ENCODE measurements around the gene TLE6. TPM values are rescaled to one million over a fixed set of nuclear protein-coding genes. Genes with fewer than 3 reads are reported as not detected.
"Not testable (repeated sequence)": the region's sequence is repeated elsewhere in the genome, so short reads cannot be mapped to it uniquely, and the experiment has no call there.

TLE6 gene
- total RNA-seq, 1 experiment from 2014 or later, result not detected

GRCh38 chr19:3001235-3001800 lies 24.0 kb downstream of the TLE6 start:
- DNase-seq (ENCODE audit: low read depth), result no peak

DNA sequence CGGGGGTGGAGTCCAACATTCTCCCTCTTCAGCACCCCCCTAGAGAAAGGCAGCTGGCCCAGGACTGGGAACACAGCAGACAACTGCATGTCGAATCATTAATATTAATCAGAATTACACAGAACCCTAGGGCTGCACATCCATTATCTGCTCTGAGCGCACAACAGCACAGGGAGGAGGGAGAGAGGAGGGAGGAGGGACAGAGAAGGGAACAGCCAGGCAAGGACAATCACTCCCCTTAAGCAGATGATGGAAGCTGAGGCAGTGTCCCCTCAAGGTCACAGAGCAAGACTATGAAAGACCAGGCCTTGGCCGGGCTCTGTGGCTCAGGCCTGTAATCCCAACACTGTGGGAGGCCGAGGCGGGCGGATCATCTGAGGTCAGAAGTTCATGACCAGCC lies 25.7 kb downstream of the TLE6 start:
- no peak for DNase-seq (ENCODE audit: low read depth)

DNA sequence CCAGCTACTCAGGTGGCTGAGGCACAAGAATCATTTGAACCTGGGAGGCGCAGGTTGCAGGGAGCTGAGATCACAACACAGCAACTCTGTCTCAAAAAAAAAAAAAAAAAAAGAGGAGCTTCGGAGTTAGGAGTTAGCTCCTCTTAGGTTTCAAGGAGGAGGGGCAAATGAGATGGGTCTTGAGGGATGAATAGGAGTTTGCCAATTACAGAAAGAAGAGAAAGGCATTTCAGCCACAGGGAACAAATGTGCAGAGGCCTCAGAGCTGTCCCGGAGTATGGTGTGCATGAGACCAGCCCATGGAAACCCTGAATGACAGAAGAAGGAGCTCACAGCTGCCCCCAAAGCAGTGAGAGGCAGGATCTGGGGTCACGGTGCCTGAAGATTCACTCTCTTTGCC lies 27.2 kb downstream of the TLE6 start:
- no peak for DNase-seq (ENCODE audit: low read depth)

- DNase-seq (ENCODE audit: low read depth), result no peak
Measured at GRCh38 chr19:3005345-3005744, 28.0 kb downstream of the TLE6 start.

DNA sequence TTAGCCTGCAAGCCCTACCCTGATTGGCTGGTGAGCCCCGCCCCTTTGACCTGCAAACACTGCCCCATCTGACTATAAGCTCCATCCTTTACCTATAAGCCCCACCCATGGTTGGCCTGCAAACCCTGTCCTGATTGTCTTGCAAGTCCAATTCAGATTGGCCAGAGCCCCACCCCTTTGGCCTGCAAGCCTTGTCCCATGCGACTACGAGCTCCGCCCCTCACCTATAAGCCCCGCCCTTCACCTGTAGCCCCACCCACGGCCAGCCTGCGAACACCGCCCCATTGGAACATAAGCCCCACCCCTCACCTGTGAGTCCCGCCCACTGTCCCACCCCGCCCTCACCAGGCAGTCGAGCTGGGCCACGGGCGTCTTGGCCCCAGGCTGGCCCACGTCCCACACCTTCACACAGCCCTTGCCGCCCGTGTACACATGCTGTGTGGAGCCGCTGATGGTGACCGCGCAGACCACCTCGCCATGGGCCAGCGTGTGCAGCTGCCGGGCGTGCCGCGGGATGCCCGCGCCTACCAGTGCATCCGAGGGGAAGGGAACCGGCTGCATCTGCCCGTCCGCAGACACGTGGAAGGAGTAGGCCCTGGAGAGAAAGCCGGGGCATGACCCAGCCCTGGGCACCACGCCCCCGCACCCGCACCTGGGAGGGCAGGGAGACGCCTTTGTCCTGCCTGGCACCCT lies 28.9 kb downstream of the TLE6 start:
- no peak for DNase-seq (ENCODE audit: low read depth)

DNA sequence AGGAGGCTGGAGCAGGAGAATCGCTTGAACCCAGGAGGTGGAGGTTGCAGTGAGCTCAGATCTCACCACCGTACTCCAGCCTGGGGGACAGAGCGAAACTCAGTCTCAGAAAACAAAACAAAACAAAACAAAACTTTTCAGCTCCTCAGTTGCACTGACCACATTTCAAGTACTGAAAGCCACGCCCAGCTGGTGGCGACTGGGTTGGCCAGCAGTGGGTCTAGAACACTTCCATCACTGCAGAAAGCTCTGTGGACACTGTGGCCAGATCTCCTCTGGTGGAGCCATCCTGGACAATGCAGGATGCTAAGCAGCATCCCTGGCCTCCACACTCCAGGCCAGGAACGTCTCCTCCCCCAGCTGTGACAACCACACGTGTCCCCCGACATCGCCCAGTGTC lies 30.6 kb downstream of the TLE6 start:
- DNase-seq (ENCODE audit: low read depth), result no peak

DNA sequence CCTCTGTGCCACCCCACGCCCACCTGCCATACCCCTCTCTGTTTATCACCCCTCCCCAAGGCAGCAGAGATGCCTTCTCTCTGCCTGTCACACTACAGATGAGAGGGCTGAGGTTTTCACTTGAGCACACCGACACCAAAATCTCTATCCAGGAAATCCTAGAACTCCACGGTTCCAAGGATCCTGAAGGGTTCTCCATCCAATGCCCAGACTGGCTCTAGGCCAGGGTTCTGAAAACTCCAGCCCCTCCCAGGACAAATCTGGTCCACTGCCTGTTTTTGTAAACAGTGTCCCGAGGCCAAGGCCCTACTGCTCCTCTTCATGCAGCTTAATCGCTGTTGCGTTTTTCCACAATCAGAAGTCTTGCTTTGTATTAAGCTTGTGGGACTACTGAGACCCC lies 31.6 kb downstream of the TLE6 start:
- DNase-seq (ENCODE audit: low read depth), result no peak

GRCh38 chr19:3010871-3011270 lies 33.5 kb downstream of the TLE6 start:
- DNase-seq (ENCODE audit: low read depth), result no peak

DNA sequence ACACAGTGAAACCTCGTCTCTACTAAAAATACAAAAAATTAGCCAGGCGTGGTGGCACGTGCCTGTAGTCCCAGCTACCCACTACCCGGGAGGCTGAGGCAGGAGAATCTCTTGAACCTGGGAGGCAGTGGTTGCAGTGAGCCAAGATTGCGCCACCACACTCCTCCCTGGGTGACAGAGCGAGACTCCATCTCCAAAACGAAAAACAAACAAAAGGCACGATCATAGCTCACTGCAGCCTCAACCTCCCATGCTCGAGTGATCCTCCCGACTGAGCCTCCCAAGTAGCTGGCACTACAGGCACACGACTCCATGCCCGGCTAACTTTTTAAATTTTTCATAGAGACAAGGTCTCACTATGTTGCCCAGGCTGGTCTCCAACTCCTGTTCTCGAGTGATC lies 34.7 kb downstream of the TLE6 start:
- DNase-seq (ENCODE audit: low read depth), result not testable (repeated sequence)

DNA sequence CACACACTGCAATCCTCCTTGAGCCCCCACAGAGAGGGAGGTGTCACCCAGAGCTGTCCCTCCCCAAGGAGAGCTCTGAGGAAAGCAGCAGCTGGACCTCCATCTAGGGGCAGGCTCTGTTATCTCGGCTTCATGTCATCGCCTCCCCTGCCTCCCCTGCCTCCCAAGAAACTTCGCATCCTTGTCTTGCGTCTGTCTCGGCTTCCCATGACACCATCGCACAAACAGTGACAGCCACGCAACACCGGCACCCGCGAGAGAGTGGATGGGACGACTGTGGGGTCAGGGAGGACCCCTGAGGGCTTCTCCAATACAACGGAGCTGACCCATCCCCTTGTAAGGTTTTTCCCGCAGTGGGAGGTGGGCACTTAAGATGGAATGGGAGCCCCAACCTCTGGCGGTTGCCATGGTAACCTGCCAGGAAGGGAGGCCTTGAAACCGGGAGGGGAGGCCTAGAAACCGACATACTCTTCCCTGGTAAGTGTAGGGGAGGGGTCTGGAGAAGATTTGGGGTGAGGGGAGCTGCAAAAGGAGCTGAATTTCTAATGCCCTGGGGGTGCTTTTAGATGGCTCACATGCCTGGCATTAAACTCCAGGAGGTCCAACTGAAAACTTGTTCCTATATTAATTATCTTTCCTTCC lies 35.4 kb downstream of the TLE6 start:
- DNase-seq (ENCODE audit: low read depth), result no peak

DNA sequence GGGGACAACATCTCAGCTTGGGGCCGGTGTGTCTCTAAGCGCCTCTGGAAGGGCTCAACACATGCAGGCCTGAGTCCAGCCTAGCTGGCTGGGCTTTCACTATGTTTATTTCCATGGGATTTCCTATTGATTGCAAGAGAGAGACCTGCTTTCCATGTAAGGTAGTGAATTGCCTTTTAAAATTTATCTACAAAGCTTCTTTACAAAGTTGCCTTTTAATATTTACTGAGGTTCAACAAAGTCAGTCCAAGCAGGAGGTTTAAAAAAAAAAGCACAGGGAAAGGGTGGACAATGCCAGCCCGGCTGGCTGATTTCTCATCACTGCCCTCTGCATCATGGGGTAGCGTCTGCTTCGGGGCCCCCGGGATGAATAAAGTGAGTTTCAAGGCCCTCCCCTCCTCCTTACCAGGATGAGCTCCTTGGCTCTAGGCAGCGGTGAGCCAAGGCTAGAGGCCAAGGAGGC lies 35.9 kb downstream of the TLE6 start:
- DNase-seq (ENCODE audit: low read depth), result no peak

DNA sequence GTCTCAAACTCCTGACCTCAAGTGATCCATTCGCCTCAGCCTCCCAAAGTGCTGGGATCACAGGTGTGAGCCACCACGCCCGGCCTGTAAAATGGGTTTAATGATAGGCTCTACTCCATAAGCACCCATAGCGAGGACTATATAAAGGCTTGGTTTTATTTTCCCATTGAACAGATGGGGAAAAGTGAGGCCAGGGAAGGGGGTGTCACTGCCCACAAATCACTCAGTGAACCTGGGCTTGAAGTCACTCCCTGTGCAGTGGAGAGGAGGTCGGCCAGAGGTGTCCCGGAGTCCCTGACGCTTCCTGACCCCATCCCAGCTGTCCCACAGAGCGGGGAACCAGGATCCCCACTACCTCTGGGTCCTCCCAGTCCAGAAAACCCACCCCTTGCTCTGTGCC lies 36.8 kb downstream of the TLE6 start:
- no peak for DNase-seq (ENCODE audit: low read depth)

DNA sequence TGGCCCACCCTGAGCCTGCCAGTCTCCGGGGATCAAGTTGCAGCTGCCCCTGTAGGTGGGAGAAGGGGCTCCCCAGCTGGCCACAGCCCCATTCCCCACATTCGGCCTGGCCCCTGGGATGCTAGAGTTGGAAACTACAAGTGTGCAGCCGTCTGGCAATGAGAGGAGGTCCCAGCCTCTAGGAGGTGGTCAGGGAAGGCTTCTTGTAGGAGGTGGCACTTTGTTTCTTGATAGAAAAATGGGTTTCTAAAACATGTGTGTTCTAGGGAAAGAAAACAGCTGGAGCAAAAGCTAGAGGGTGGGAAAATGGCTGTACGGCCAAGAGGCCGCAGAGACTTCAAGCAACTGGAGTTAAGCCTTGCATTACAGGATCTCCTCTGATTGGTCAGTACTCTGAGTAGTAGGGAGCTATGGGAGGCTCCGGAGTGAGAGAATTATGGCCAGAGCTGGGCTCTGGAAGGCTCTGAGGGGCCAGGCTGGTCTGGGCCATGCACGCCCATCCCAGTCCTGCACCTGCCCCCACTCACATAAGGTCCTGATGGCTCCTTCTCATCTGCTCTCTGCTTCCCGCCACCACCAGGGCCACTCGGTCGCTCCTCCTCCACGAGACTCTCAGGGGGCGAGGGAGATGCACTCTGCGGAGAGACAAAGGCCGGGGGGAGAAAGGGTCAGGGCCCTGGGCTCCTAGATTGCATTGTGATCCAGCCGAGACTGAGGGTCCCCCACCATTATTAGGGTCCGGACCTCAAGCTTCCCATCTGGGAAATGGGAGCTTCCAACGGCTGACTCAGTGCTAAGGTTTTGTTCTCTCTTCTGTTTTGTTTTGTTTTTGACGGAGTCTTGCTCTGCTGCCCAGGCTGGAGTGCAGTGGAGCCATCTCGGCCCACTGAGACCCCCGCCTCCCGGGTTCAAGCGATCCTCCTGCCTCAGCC lies 38.0 kb downstream of the TLE6 start:
- DNase-seq (ENCODE audit: low read depth), result no peak

DNA sequence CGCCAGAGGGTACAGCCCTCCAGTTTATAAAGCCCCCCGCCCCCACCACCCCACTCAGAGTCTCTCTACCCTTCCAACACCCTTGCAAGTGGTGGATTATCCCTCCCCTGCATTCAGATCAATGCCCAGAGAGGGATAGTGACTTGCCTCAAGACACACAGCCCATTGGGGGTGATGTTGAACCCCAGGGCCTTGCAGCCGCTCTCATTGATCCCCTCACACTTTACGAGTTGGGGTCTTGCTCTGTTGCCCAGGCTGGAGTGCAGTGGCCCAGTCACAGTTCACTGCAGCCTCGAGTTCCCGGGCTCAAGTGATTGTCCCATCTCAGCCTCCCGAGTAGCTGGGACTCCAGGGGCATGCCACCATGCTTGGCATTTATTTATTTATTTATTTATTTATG lies 40.6 kb downstream of the TLE6 start:
- no peak for DNase-seq (ENCODE audit: low read depth)

DNA sequence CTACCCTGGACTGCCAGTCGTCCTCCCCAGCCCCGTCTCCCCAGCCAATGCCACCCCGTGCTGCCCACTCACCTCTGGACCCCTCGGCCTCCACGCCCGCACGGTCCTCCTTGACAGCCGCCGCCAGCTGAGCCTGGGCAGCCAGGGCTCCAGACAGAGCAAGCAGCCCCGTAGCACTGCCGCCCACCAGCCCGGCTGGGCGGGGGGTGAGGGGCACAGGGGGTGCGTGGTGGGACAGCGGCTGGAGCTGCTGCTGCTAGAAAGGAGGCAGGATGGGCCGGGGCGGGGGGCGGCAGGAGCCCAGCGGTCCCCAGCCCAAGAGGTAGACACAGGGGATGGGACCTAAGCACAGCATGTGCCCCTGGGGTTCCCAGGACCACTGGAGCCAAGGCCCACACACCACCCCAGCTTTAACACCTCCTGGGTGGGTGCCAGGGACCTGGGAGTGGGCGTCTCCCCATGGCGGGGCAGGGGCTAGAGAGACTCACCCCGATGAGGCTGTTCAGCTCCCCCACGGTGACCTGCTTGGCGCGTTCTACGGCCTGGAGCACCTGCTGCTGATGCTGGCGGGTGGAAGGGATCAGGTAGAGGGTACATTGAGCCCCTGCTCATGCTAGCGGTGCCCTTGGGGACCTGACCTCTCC lies 42.0 kb downstream of the TLE6 start:
- DNase-seq (ENCODE audit: low read depth), result no peak

DNA sequence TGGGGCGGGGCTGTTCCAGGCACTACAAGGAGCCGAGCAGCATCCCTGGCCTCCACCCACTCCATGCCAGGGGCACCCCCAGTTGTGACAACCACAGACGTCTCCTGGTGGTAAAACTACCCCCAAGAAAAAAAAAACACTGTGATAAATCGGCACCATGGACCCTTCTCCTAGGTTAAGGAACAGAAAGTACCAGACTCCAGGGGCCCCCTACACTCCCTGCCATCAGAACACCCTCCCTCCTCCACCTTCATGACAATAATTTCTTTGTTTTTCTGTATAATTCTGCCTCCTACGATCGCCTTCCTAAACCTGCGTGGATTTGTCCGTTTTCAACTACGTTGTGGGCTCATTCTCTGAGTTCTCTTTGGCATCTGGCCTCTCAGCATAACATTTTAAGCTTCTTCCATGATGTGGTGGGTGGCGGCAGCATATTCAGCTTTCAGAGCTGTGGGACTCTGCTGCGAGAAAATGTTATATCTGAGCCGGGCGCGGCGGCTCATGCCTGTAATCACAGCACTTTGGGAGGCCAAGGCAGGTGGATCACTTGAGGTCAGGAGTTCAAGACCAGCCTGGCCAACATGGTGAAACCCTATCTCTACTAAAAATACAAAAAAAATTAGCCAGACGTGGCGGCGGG lies 43.1 kb downstream of the TLE6 start:
- no peak for DNase-seq (ENCODE audit: low read depth)

DNA sequence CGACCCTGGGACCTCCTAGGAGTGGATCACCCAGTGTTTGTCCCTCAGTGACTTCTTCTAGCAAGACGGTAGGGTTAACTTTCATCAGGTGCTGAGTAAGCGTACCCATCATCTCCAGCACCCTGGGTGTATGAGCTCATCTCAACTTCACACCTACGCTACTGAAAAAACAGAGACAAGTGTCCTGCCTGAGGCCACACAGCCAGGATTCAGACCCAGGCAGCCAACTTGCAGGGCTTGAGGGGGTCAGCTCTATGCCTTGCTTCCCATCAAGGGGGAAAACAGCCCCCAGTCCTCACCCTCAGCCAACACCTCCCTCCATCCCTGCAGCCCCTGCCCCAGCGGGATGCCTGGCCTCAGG lies 47.1 kb downstream of the TLE6 start:
- DNase-seq (ENCODE audit: low read depth), result no peak

DNA sequence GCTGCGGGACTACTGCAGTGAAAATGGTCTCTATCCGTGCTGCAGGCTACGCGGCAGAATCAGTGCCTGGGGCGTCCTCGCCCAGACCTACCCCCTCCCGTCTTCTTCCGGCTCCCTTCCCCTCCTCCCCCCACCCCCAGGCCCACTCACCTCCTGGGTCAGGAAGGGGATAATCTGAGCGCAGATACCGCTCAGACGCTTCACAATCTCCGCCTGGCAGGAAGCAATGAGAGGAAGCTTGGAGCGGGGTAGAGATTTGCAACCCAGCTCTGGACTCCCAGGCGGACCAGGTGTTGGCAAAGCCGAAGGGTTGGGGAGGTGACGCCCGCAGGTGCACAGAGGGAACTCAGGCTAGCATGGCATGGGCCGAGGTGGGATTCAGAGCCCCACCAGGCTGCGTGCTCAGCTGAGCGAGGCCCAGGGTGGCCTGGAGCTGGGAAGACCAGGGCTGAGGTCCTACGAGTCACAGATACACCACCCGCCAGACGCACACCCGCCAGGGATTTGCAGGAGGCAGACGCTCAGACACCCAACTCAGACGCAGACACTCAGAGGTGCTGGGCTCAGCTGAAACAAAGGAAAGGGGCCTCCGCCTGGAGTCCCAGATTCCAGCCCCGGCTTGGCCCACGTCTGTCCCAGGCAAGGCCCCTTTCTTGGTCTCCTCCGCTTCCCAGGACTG lies 47.6 kb downstream of the TLE6 start:
- no peak for DNase-seq (ENCODE audit: low read depth)

DNA sequence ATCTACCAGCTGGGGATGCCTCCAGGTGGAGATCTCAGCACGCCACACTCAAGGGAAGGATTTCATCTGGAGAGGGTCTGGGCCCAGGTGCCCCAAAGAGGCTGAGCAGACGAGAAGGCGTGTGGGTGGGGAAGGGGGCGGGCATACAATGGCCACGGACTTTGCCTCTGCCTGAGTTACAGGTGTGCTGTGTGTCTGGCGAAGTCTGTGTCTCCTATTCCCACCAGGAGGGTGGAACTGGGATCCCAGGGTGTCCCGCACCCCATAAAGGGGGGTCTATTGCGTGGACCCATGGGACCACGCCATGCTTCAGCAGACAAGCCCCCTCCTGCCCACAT lies 48.2 kb downstream of the TLE6 start:
- no peak for DNase-seq (ENCODE audit: low read depth)

- DNase-seq (ENCODE audit: low read depth), result no peak
Measured at GRCh38 chr19:3026768-3027167, 49.4 kb downstream of the TLE6 start.
